ENCODE data around the gene PRCC.

PRCC gene

DNA sequence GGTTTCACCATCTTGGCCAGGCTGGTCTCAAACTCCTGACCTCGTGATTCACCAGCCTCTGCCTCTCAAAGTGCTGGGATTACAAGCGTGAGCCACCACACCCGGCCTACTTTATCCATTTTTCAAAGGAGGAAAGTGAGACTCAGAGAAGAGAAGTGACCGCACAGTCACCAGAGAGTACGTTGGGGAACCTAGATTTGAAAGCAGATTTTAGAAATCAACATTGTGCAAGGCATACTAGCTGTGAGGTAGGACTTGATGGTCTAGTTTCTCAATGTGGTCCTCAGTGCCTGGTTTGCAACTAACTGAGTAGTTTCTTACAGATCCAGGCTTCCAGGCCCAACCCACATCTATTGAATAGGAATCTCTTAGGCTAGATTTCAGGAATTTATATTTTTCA, 1.7 kb upstream of the PRCC start:
- no peak for DNase-seq

GRCh38 chr1:156766298-156767100, 836 bp upstream of the PRCC start:
- no peak for DNase-seq

DNA sequence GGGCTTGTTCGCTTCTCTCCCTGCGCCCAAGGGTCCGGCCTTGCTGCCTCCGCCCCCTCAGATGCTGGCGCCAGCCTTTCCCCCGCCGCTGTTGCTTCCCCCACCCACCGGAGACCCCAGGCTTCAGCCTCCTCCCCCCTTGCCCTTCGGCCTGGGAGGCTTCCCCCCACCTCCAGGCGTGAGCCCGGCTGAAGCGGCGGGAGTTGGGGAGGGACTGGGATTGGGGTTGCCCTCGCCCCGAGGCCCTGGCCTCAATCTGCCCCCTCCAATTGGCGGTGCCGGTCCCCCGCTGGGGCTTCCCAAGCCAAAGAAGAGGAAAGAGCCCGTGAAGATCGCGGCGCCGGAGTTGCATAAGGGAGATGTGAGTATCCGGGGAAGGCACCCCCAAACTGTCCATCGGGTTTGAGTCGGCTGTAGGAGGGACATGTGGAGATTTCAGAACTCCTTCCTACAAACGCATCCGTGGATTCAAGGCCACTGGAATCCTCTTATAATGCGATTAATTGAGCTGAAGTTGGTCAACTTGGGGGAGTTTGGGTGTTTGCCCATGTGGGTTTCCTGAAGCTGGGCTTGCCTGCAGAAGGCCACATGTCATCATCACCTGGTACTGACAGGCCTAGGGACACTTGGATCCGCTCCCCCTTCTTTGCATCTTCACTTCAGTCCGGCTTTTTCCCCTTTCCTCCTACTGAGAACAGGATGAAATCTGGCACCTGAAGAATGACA, 707 bp downstream of the PRCC start:
- DNase-seq, result no peak

GRCh38 chr1:156768610-156769295, 1.4 kb downstream of the PRCC start:
- no peak for DNase-seq

DNA sequence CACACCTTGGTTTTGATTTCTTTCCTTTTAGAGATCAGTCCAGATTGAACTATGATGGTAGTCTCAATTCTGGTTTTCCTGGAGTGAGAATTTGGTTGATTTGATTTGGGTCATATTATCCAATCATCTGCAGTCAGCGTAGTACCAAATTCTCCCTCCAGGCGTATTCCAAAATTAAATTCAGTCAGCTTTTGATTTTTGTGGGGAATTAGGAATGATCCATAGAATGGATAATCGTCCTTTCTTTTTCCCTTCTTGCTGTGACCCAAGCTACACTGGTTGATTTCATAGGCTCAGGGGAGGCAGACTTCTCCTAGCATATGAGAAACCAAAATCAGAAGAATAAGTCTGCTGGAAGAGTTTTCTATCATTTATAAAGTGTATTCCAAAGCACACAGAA, 4.9 kb downstream of the PRCC start:
- DNase-seq, result no peak

- DNase-seq, result no peak
These were observed 5.6 kb downstream of the PRCC start for GRCh38 chr1:156772728-156773497.

DNA sequence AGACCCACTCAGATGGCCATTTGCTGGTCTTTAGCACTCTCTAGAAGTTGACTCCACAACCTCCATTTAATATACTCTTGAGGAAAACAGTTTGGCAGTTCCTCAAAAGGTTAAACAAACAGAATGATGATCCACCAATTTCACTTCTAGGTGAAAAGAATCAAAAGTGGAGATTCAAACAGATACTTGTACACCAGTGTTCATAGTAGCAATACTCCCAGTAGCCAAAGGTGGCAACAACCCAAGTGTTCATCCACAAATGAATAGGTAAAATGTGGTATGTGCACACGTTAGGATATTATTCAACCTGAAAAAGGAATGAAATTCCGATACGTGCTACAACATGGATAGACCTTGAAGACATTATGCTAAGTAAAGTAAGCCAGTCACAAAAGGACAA, 6.3 kb downstream of the PRCC start:
- DNase-seq, result no peak

DNA sequence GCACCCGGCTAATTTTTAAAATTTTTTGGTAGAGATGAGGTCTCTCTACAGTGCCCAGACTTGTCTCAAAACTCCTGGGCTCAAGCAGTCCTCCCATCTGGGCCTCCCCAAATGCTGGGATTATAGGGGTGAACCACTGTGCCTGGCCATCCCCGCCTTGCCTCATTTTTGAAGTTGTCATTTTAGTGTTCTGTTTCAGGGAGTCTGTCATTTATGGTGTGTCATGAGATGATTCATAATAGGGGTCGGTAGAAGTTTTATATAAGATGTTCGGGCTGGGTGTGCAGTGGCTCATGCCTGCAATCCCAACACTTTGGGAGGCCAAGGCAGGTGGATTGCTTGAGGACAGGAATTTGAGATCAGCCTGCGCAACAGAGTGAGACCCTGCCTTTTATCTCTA, 8.5 kb downstream of the PRCC start:
- no peak for DNase-seq

- no peak for DNase-seq
These were observed 9.6 kb downstream of the PRCC start for GRCh38 chr1:156776942-156777341.

- no peak for DNase-seq
These were observed 10.2 kb downstream of the PRCC start for GRCh38 chr1:156777573-156777972.

DNA sequence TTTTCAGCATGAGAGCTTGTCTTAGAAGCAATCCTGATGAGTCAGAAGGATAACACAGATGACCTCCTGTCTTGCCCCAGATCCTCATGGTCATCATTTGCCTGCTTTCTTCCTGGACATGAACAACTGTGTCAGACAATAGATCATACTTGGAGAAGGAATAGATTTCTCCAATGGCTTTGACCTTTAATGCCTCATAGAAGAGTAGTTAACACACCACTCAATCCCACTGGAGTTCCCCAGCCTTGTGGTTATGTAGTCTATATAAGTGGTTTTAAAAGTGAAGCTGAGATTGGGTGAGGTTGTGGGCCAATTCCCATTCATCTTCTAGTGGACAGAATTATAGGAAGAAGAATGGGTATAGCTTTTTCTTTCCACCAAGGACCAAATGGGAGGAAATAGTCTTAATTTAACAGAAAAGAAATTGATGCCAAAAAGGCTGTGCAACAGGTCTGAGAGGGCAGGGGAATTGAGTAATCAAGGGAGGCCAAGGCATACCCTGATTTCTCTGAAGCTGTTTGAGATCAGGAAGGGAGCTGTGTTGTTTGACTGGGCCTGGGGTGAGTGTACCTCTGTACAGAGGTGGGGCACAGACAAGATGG, 14.4 kb downstream of the PRCC start:
- no peak for DNase-seq

DNA sequence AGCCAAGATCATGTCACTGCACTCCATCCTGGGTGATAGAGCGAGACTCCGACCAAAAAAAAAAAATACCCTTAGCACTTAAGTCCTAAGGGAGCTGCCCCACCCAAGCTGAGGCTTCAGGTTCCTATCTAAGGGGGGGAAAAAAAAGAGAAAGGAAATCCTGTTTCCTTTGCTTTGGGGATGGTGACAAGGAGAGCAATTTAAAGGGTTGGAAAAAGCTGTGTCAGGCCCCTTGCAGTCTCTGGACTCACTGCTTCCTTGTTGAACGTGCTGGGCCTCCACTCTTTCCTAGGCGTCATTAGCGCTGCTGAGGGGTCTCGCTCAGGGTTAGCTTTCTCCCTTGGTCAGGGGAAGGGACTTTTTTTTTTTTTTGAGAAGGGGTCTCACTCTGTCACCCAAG, 18.1 kb downstream of the PRCC start:
- DNase-seq, result no peak

DNA sequence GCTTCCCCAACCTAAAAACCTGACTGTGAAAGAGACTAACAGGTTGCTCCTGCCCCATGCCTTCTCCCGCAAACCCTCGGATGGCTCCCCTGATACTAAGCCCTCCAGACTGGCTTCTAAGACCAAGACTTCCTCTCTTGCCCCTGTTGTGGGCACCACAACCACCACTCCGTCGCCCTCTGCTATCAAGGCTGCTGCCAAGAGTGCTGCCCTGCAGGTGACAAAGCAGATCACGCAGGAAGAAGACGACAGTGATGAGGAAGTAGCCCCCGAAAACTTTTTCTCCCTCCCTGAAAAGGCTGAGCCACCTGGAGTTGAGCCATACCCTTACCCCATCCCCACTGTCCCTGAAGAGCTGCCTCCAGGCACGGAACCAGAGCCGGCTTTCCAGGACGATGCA, 19.3 kb downstream of the PRCC start:
- no peak for DNase-seq

- DNase-seq, result no peak
These were observed 20.8 kb downstream of the PRCC start for GRCh38 chr1:156788136-156788535.

- no peak for DNase-seq
These were observed 22.4 kb downstream of the PRCC start for GRCh38 chr1:156789621-156790318.

DNA sequence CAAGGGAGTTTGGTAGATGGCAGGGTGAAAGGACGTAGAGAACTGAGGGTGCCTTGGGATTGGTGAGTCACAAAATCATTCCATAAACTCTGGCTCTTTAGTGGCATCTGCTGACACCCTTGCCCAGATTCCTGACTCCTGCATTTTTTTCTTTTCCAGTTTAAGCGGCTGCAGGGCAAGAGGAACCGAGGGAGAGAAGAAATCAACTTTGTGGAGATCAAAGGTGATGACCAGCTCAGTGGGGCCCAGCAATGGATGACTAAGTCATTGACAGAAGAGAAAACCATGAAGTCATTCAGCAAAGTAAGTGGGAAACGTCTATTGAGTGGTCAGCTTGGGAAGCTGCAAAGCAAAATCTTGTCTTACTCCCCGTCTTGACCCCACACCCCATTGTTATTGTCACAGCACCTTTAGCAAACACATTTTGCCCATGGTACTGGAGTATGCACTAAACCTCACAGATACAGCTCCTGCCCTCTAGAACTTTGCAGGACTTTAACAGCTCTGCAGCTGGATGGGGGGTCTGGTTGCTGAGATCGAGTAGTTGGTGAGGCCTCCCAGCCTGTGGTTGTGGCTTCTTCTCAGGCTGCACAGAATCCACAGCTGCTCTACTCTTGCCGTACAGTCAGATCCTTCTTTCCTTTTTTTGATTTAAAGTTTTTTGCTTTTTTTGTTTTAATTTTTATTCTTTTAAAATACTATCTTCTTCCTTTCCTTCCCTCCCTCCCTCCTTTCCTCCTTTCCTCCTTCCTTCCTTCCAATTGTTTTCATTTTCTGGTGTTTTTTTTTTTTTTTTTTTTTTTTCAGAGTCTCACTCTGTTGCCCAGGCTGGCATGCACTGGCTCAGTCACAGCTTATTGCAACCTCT, 27.4 kb downstream of the PRCC start:
- DNase-seq, result no peak

- DNase-seq, result no peak
These were observed 28.0 kb downstream of the PRCC start for GRCh38 chr1:156795374-156795733.

DNA sequence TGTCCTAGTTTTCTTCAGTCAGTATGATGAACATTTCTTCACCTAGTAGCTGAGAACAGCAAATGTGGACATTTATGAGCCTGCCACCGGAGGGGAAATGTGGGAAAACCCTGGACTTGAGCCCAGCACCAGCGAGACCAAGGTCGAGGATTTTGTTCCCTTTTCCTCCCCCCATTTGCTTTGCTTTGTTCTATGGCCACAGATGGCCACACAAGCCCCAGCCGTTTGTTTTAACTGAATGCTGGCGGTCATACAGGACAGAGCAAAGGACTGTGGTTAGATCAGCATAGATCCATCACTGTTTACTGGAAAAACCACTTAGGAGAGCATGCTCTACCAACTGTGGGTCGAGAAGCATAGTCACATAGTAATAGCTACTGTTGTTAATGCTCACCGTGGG, 28.5 kb downstream of the PRCC start:
- no peak for DNase-seq

DNA sequence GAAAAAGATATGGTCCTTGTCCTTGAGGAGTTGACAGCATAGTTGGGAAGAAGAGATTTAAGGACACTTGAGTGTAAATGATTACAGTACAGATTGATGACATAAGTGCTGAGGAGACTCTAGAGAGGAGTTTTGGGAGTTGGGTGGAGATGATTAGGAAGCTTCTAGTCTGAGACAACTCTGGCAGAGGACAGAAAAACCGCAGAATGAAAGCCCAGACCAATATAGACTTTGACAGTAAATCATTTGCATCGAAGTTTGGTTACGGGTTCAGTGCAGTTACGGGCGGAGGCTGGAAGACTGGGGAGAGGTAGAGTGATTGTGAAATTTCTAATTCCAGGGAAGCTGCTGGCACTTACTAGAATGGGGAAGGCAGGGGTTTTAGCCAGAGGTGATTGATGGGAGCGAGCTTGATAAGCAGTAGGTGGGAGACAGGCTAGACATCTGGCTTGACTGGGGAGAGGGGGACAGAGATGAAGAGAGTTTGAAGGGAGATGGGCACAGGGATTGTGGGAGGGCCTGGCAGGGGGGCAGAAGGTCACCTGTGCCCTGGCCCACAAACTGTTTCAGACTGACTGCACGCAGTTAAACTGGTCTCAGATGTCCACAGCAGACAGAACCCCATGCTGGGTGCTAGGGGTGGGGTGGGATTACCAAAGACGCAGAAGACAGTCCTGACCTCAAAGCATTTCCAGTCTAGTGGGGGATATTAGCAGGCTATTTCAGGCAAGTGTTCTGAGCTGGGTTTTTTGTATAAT, 29.2 kb downstream of the PRCC start:
- no peak for DNase-seq

DNA sequence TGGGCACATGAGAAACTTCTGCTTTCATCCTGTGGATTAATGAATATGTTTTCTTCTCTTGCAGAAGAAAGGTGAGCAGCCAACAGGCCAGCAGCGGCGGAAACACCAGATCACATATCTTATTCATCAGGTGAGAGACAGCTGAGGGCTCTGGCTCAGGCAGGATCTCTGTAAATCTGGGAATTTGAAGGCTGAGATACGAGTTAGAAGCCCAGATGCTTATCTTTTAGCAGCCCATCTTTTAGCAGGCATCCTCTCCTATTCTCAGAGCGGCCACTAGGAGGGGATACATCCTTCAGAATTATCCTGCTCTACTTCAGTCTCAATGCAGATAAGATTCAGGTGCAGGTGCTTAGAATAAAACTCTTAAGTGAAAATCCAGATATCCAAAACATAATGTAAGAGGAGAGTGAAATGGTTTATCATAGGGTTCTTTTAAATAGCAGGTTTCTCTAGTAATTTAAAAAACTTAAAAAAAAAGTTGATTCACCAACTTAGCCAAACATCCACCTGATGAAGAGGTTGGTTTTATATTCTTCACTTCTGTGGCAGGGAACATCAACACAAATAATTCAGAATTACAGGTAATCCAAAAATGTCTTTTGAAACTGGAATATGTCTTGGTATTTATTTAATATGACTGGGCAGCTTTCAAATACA, 30.0 kb downstream of the PRCC start:
- peak; percentile 2 for DNase-seq
